Kasumi-1 (cell line): ENCODE measurements around the gene G3BP1.
"Not testable (repeated sequence)": the region's sequence is repeated elsewhere in the genome, so short reads cannot be mapped to it uniquely, and the experiment has no call there.

Source experiments
- DNase-seq, 2 experiments: peaks; one replicate each; lab custom pipeline; 2025; lab: John Stamatoyannopoulos, UW

The G3BP1 gene

GRCh38 chr5:151755383-151755782, 16.4 kb upstream of the G3BP1 start:
- DNase-seq: no peak

- DNase-seq: peak in 1 of 2 experiments; percentile 27
These were observed 14.3 kb upstream of the G3BP1 start for GRCh38 chr5:151757233-151758140.

- no peak for DNase-seq
These were observed 13.7 kb upstream of the G3BP1 start for GRCh38 chr5:151758141-151758429.

- DNase-seq: peak; percentile 69 to 79
These were observed 13.1 kb upstream of the G3BP1 start, which contains the start of gene ATOX1 for GRCh38 chr5:151758430-151759241. ATOX1 (minus strand) TSS chr5:151758631; CDS start chr5:151758551, 80 bp downstream.

- no peak for DNase-seq
These were observed 7.0 kb upstream of the G3BP1 start for GRCh38 chr5:151764801-151765200.

GRCh38 chr5:151766975-151767374, 4.8 kb upstream of the G3BP1 start:
- DNase-seq: no peak

- DNase-seq: peak; percentile 65 to 78
These were observed 1.1 kb upstream of the G3BP1 start for GRCh38 chr5:151770383-151771258.

GRCh38 chr5:151772029-151772845, 483 bp downstream of the G3BP1 start:
- peak; percentile 31 to 35 for DNase-seq

GRCh38 chr5:151772846-151773561, 1.2 kb downstream of the G3BP1 start:
- DNase-seq: peak in 1 of 2 experiments; percentile 28

- DNase-seq: no peak
These were observed 2.2 kb downstream of the G3BP1 start for GRCh38 chr5:151773951-151774350.

- no peak for DNase-seq
These were observed 3.4 kb downstream of the G3BP1 start for GRCh38 chr5:151775025-151775606.

- no peak for DNase-seq
These were observed 7.9 kb downstream of the G3BP1 start for GRCh38 chr5:151779531-151780125.

- no peak for DNase-seq
These were observed 8.6 kb downstream of the G3BP1 start for GRCh38 chr5:151780348-151780747.

GRCh38 chr5:151781201-151781600, 9.4 kb downstream of the G3BP1 start:
- no peak for DNase-seq

- not testable (repeated sequence) for DNase-seq
These were observed 11.9 kb downstream of the G3BP1 start for GRCh38 chr5:151783664-151784063.

GRCh38 chr5:151784141-151784540, 12.4 kb downstream of the G3BP1 start:
- no peak for DNase-seq

GRCh38 chr5:151786468-151786867, 14.7 kb downstream of the G3BP1 start:
- no peak for DNase-seq

GRCh38 chr5:151787817-151788216, 16.1 kb downstream of the G3BP1 start:
- no peak for DNase-seq

GRCh38 chr5:151793358-151793757, 21.6 kb downstream of the G3BP1 start:
- no peak for DNase-seq

- DNase-seq: no peak
These were observed 23.7 kb downstream of the G3BP1 start for GRCh38 chr5:151795426-151795825.
